Pancreas (tissue), 10 donors: ENCODE measurements around the gene DCAF4. TPM values are rescaled to one million over a fixed set of nuclear protein-coding genes. Genes with fewer than 3 reads are reported as not detected.
A peak's percentile ranks its signal among the peaks of the same experiment; 100 is the strongest.

Source experiments
- ATAC-seq, 4 donors: fragments of 200-7000 bp; cut with Tn5 transposase; one replicate each; pipeline versions ENCODE4 v1.8.0 to v1.9.1; 2020; ENCODE audit warnings: mild to moderate bottlenecking in 4 of 4, moderate library complexity in 4 of 4
- DNase-seq, 6 donors: peaks; one replicate each; pipeline ENCODE4 v3.0.0-alpha.2; 2020
- FAIRE-seq: peaks from 2 replicates; lab custom pipeline; 2012; peaks lifted over from hg19 to GRCh38; lab: Jason Lieb, UNC
- H3K27ac ChIP-seq, 4 donors: fragments of 200-600 bp; sonication (generic); 1 replicate in 3 of 4; 2 replicates in 1 of 4; pipeline versions ENCODE4 v1.5.0 to v1.8.0; 2020
- H3K27me3 ChIP-seq, 4 donors: fragments of 200-600 bp; one replicate each; pipeline ENCODE4 v1.8.0; 2021
- H3K36me3 ChIP-seq, 3 donors: fragments of 200-600 bp; sonication (generic) in 1 of 3; one replicate each; pipeline versions ENCODE4 v1.5.0 to v1.8.0; 2020 to 2021
- H3K4me1 ChIP-seq, 3 donors: fragments of 200-600 bp; one replicate each; pipeline ENCODE4 v1.8.0; 2021
- H3K4me3 ChIP-seq, 4 donors: fragments of 200-600 bp; sonication (generic) in 2 of 4; one replicate each; pipeline versions ENCODE4 v1.5.0 to v1.8.0; 2020 to 2021
- H3K9me3 ChIP-seq, 4 donors: fragments of 200-600 bp; one replicate each; pipeline ENCODE4 v1.8.0; 2021
- CTCF ChIP-seq, 4 donors: fragments of 200-600 bp; sonication (generic) in 3 of 4; IDR thresholded peaks; one replicate each; pipeline versions ENCODE4 v1.5.0 to v1.8.0; 2021; ENCODE audit warnings: antibody characterized with exemption in 4 of 4
- WGBS, 2 donors: extraction: QIAGEN DNeasy Blood & Tissue Kit; methylation state at CpG; one replicate each; pipeline ENCODE4 v1.1.7; 2013; 5-methylcytosine and 5-hydroxymethylcytosine counted together
- intact Hi-C, 3 donors: fragments of 100-400 bp; cut with DNase I; formaldehyde crosslinking; loops; one replicate each; pipeline versions ENCODE4 v1.11.1 to v1.14.2; 2022
- polyA plus RNA-seq, 2 donors: library from polyadenylated mRNA; stranded (reverse); fragments of 200-250 nt; gene quantifications; one replicate each; pipeline ENCODE4 v1.2.3, GENCODE V29; 2013
- total RNA-seq, 6 donors: library from RNA; stranded (reverse); fragmentation: NEBNext Ultra II Directional in 4 of 6; extraction: Animal tissue kit (Norgen Biotek cat#: 25700) in 4 of 6; gene quantifications; one replicate each; pipeline versions ENCODE4 v1.2.1 to v1.2.4, GENCODE V29; 2021 to 2023
- donor health status: healthy with polysubstance abuse.
- donor health status: DM: no; HTN: no; CAD: no; lungs with moderate emphysema.
- donor health status: DM: no; HTN: no; CAD: no.
- donor health status: control.
- donor health status: control.
- donor health status: Bipolar disorder and iron deficiency.
- donor health status: DM: yes; HTN: yes; CAD: no.
- donor health status: DM: no; HTN: no; CAD: no.
- donor health status: DM: no; HTN: no; CAD: no.
- donor health status: DM: yes; HTN: yes; CAD: no.

DCAF4 gene
- total and polyA plus RNA-seq, 8 donors, result 7.8 to 14.5 (median 11.2) TPM

- ATAC-seq, result peak; percentile 95 to 99 (median 98)
- H3K4me1 ChIP-seq, result no peaks in the 10 kb centered on the region
- H3K4me3 ChIP-seq, result peak within 1 kb of the TSS; percentile 57 to 74 (median 64)
- no peaks in the 10 kb centered on the region for H3K36me3 ChIP-seq
- peak; percentile 96 for FAIRE-seq
- intact Hi-C loops, result no loop called here
- peak; percentile 93 to 98 (median 97) for DNase-seq
- peaks cover 0 to 7% (median 0%) of the 10 kb centered on the region in 4 donors for H3K27me3 ChIP-seq
- peak within 1 kb of the TSS in 2 of 4 donors; percentile 9 to 27 for H3K27ac ChIP-seq
- WGBS, 2 donors, result 0 to 1% methylated on average over 45 to 54 of the region's 54 CpGs
- H3K9me3 ChIP-seq, result no peaks in the 10 kb centered on the region
- TF ChIP-seq CTCF (IDR thresholded peaks at IDR 0.05), result no peak
These were observed 32.5 kb upstream of the DCAF4 start, which contains the start of gene DPF3 for GRCh38 chr14:72893636-72894322. DPF3 (minus strand) TSS chr14:72894101; CDS start chr14:72894088, 13 bp downstream.

- Histone ChIP-seq H3K9me3 (no peaks in the 10 kb centered on the region), H3K4me3 (peak overlapping the region; percentile 57 to 74 (median 64)), H3K27ac (peak overlapping the region in 2 of 4 donors; percentile 9 to 27), H3K36me3 (no peaks in the 10 kb centered on the region), H3K27me3 (peaks cover 0 to 7% (median 0%) of the 10 kb centered on the region in 4 donors), H3K4me1 (no peaks in the 10 kb centered on the region)
- ATAC-seq, result no peak
- intact Hi-C loops, result no loop called here
- no peak for TF ChIP-seq CTCF (IDR thresholded peaks at IDR 0.05)
- DNase-seq, result no peak
- FAIRE-seq, result no peak
- 1% methylated on average over 11 of the region's 11 CpGs for WGBS, 2 donors
These were observed 32.0 kb upstream of the DCAF4 start for GRCh38 chr14:72894323-72894622.

- intact Hi-C loops, result loop anchor here in 1 of 3 donors (5.0 kb wide), 1 partner anchor 378 kb away; no protein-coding TSS in a partner anchor
- H3K4me1 ChIP-seq, result no peaks in the 10 kb centered on the region
- no peaks in the 10 kb centered on the region for H3K9me3 ChIP-seq
- FAIRE-seq (no peak), ATAC-seq (peak; percentile 41 to 55 (median 54)), DNase-seq (peak in 4 of 6 donors; percentile 19 to 56 (median 32))
- peak overlapping the region in 2 of 4 donors; percentile 9 to 27 for H3K27ac ChIP-seq
- 1 to 2% methylated on average over 25 of the region's 25 CpGs for WGBS, 2 donors
- peak overlapping the region; percentile 57 to 74 (median 64) for H3K4me3 ChIP-seq
- TF ChIP-seq CTCF (IDR thresholded peaks at IDR 0.05), result no peak
- H3K36me3 ChIP-seq, result no peaks in the 10 kb centered on the region
- H3K27me3 ChIP-seq, result peaks cover 0 to 7% (median 0%) of the 10 kb centered on the region in 4 donors
These were observed 31.5 kb upstream of the DCAF4 start for GRCh38 chr14:72894623-72895378.

GRCh38 chr14:72898448-72898847 lies 27.8 kb upstream of the DCAF4 start:
- Histone ChIP-seq H3K4me3 (no peak overlapping the region), H3K9me3 (no peaks in the 10 kb centered on the region), H3K27ac (no peak overlapping the region), H3K36me3 (no peaks in the 10 kb centered on the region), H3K4me1 (no peaks in the 10 kb centered on the region), H3K27me3 (no peaks in the 10 kb centered on the region)
- ATAC-seq (no peak), FAIRE-seq (no peak), DNase-seq (no peak)
- no peak for TF ChIP-seq CTCF (IDR thresholded peaks at IDR 0.05)
- 66 to 67% methylated on average over 3 of the region's 3 CpGs for WGBS, 2 donors
- intact Hi-C loops, result loop anchor here in 1 of 3 donors (5.0 kb wide), 1 partner anchor 381 kb away; no protein-coding TSS in a partner anchor
